Keratinocyte (primary cell): ENCODE measurements around the gene OR4F6. TPM values are rescaled to one million over a fixed set of nuclear protein-coding genes. Genes with fewer than 3 reads are reported as not detected.
"Not testable (repeated sequence)": the region's sequence is repeated elsewhere in the genome, so short reads cannot be mapped to it uniquely, and the experiment has no call there.

Source experiments
- DNase-seq: peaks from one replicate; pipeline ENCODE4 v3.0.0-alpha.2; 2011; ENCODE audit warnings: low read depth, missing footprints, low spot score
- FAIRE-seq: peaks from 2 replicates; lab custom pipeline; 2011; peaks lifted over from hg19 to GRCh38; lab: Jason Lieb, UNC
- H2AFZ ChIP-seq: 2 replicates; pipeline ENCODE4 v1.6.0; 2012; ENCODE audit warnings: low read length, control low read depth, inconsistent platforms; ENCODE audit not compliant: control insufficient read depth
- H3K27ac ChIP-seq: 2 replicates; pipeline ENCODE4 v1.5.1; 2011; ENCODE audit warnings: low read length; ENCODE audit not compliant: control insufficient read depth, insufficient read depth
- H3K27me3 ChIP-seq: 3 replicates; pipeline ENCODE4 v1.6.0; 2011; ENCODE audit warnings: low read length; ENCODE audit not compliant: control insufficient read depth, insufficient read depth; ENCODE audit errors: extremely low read depth
- H3K36me3 ChIP-seq, 2 experiments: 2 replicates in 1 of 2; 3 replicates in 1 of 2; pipeline ENCODE4 v1.5.1; 2011; ENCODE audit warnings: low read length in 2 of 2, mild to moderate bottlenecking in 1 of 2; ENCODE audit not compliant: control insufficient read depth in 2 of 2, insufficient read depth in 2 of 2; ENCODE audit errors: extremely low read depth in 1 of 2
- H3K4me1 ChIP-seq: 3 replicates; pipeline ENCODE4 v1.5.1; 2011; ENCODE audit warnings: low read length; ENCODE audit not compliant: control insufficient read depth, insufficient read depth; ENCODE audit errors: extremely low read depth
- H3K4me2 ChIP-seq: 3 replicates; pipeline ENCODE4 v1.6.0; 2011; ENCODE audit warnings: low read depth, low read length; ENCODE audit not compliant: control insufficient read depth, insufficient read depth; ENCODE audit errors: extremely low read depth
- H3K4me3 ChIP-seq, 3 experiments: fragments of 200-600 bp in 1 of 3; sonication (generic) in 1 of 3; 2 replicates in 2 of 3; 3 replicates in 1 of 3; pipeline ENCODE4 v1.5.1; 2011 to 2016; ENCODE audit warnings: low read length in 3 of 3, mild to moderate bottlenecking in 3 of 3, control low read depth in 2 of 3, inconsistent platforms in 1 of 3, low read depth in 1 of 3, mixed read lengths in 1 of 3, mixed run types in 1 of 3, moderate library complexity in 1 of 3; ENCODE audit not compliant: control insufficient read depth in 2 of 3, insufficient read depth in 2 of 3; ENCODE audit errors: extremely low read depth in 1 of 3
- H3K79me2 ChIP-seq: 2 replicates; pipeline ENCODE4 v1.6.0; 2012; ENCODE audit warnings: low read length; ENCODE audit not compliant: control insufficient read depth, insufficient read depth
- H3K9ac ChIP-seq: 3 replicates; pipeline ENCODE4 v1.6.0; 2011; ENCODE audit warnings: low read length; ENCODE audit not compliant: control insufficient read depth, insufficient read depth; ENCODE audit errors: extremely low read depth
- H3K9me1 ChIP-seq: 3 replicates; pipeline ENCODE4 v1.6.0; 2011; ENCODE audit warnings: low read length; ENCODE audit not compliant: control insufficient read depth, insufficient read depth; ENCODE audit errors: extremely low read depth
- H3K9me3 ChIP-seq: 2 replicates; pipeline ENCODE4 v1.5.1; 2012; ENCODE audit warnings: low read depth, low read length; ENCODE audit not compliant: control insufficient read depth
- H4K20me1 ChIP-seq: 3 replicates; pipeline ENCODE4 v1.6.0; 2011; ENCODE audit warnings: low read length; ENCODE audit not compliant: control insufficient read depth, insufficient read depth; ENCODE audit errors: extremely low read depth
- CTCF ChIP-seq, 3 experiments: IDR thresholded peaks in 1 of 3; conservative IDR thresholded peaks in 1 of 3; optimal IDR thresholded peaks in 1 of 3; 2 replicates in 2 of 3; 3 replicates in 1 of 3; pipeline versions ENCODE3 to v1.5.1; 2011; ENCODE audit warnings: low read length in 3 of 3, mild to moderate bottlenecking in 3 of 3, moderate library complexity in 2 of 3, control low read depth in 1 of 3, inconsistent platforms in 1 of 3; ENCODE audit not compliant: insufficient read depth in 2 of 3; ENCODE audit errors: extremely low read depth in 1 of 3
- EZH2 ChIP-seq: IDR thresholded peaks from one replicate; pipeline ENCODE4 v1.6.1; 2012; ENCODE audit warnings: inconsistent platforms, mild to moderate bottlenecking, low read length, moderate library complexity
- dilution Hi-C: fragments of 300-500 bp; cut with MboI; formaldehyde crosslinking; loops from one replicate; pipeline ENCODE4 v1.7.0; 2020; ENCODE audit warnings: low sequenced_read_pairs; ENCODE audit not compliant: extremely low pct_ligation_motif_present
- polyA plus RNA-seq, 5 experiments: library from polyadenylated mRNA; depleted of rRNA in 3 of 5; stranded (reverse) in 3 of 5; stranded (forward) in 1 of 5; unstranded in 1 of 5; fragments of >200 nt; gene quantifications; 1 replicate in 1 of 5; 2 replicates in 3 of 5; 3 replicates in 1 of 5; pipeline versions ENCODE4 v1.2.1 to v1.2.3, GENCODE V29; 2011 to 2012; ENCODE audit warnings: missing spikeins in 2 of 5, low read depth in 1 of 5, low replicate concordance in 1 of 5

The OR4F6 gene
- polyA plus RNA-seq, 1 donor (not counting 4 experiments of a cell fraction or from before 2014, with no cell fraction given), result not detected

DNA sequence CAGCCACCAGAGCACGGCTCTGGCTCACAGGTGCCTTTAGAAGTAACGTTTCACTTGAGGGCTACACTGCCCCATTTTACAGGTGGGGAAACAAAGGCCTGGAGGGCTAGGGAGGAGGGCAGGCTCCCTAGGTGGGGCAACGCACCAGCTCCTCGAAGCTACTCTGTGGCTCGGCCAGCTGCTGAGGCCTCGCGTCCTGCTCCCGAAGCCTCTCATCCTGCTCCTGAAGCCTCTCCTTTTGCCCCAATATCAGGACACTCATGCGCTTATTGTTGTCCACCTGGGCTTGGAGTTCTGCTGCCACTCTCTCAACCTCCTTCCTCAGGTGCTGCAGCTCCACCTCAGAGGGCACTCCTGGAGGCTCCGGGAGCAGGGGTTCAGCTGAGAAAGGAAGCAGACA, 28.2 kb upstream of the OR4F6 start:
- no peaks in the 10 kb centered on the region for H3K9me1 ChIP-seq
- H3K4me1 ChIP-seq, result no peaks in the 10 kb centered on the region
- H3K9me3 ChIP-seq, result no peaks in the 10 kb centered on the region
- H3K27me3 ChIP-seq, result peaks cover 3% of the 10 kb centered on the region
- no peak for FAIRE-seq
- no peak overlapping the region for H3K9ac ChIP-seq
- H3K79me2 ChIP-seq, result no peaks in the 10 kb centered on the region
- dilution Hi-C loops, result no loop called here
- no peak for DNase-seq
- H3K4me3 ChIP-seq, result no peak overlapping the region
- no peak for TF ChIP-seq CTCF (optimal IDR thresholded peaks at IDR 0.05 in 1 of 3, IDR thresholded peaks at IDR 0.05 in 1 of 3, conservative IDR thresholded peaks at IDR 0.05 in 1 of 3; ENCODE audit: extremely low read depth in 1 of 3, insufficient read depth in 2 of 3, low read length in 3 of 3)
- no peak for TF ChIP-seq EZH2
- no peaks in the 10 kb centered on the region for H3K36me3 ChIP-seq
- H3K27ac ChIP-seq, result no peak overlapping the region
- no peak overlapping the region for H2AFZ ChIP-seq
- no peak overlapping the region for H3K4me2 ChIP-seq
- H4K20me1 ChIP-seq, result no peaks in the 10 kb centered on the region

GRCh38 chr15:101778576-101778975, 24.7 kb upstream of the OR4F6 start:
- H4K20me1 ChIP-seq, H3K4me3 ChIP-seq, H3K4me2 ChIP-seq, H2AFZ ChIP-seq, FAIRE-seq, H3K9me1 ChIP-seq, dilution Hi-C loops, H3K79me2 ChIP-seq, H3K27ac ChIP-seq, H3K9ac ChIP-seq, H3K36me3 ChIP-seq, H3K4me1 ChIP-seq, DNase-seq, H3K9me3 ChIP-seq, H3K27me3 ChIP-seq: not testable (repeated sequence)

DNA sequence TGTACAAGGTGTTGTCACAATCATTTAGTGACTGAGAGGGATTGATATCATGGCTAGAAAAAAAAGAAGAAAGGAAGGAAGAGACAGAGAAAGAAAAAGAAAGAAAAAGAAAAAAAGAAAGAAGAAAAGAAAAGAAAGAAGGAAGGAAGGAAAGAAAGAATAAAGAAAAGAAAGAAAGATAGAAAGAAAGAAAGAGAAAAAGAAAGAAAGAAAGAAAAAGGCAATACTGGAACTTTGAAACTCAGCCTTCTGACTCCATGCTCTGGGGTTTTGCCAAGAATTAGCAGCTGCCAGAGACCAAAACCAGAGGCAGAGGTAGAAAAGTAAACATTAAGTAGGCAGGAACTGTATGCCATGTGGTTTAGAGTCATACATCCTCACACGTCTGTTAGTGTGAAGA, 23.1 kb upstream of the OR4F6 start:
- DNase-seq, FAIRE-seq, H4K20me1 ChIP-seq, H3K79me2 ChIP-seq, H3K4me2 ChIP-seq, H3K27me3 ChIP-seq, H3K9me3 ChIP-seq, dilution Hi-C loops, H3K27ac ChIP-seq, H3K9me1 ChIP-seq, H3K4me1 ChIP-seq, H3K4me3 ChIP-seq, H3K36me3 ChIP-seq, H2AFZ ChIP-seq, H3K9ac ChIP-seq: not testable (repeated sequence)
